ENCODE results near the gene TKTL1. TPM values are rescaled to one million over a fixed set of nuclear protein-coding genes. Genes with fewer than 3 reads are reported as not detected.

Gene TKTL1
- total RNA-seq, 6 experiments from 2014 or later, result 0.06 TPM; not detected in 5

DNA sequence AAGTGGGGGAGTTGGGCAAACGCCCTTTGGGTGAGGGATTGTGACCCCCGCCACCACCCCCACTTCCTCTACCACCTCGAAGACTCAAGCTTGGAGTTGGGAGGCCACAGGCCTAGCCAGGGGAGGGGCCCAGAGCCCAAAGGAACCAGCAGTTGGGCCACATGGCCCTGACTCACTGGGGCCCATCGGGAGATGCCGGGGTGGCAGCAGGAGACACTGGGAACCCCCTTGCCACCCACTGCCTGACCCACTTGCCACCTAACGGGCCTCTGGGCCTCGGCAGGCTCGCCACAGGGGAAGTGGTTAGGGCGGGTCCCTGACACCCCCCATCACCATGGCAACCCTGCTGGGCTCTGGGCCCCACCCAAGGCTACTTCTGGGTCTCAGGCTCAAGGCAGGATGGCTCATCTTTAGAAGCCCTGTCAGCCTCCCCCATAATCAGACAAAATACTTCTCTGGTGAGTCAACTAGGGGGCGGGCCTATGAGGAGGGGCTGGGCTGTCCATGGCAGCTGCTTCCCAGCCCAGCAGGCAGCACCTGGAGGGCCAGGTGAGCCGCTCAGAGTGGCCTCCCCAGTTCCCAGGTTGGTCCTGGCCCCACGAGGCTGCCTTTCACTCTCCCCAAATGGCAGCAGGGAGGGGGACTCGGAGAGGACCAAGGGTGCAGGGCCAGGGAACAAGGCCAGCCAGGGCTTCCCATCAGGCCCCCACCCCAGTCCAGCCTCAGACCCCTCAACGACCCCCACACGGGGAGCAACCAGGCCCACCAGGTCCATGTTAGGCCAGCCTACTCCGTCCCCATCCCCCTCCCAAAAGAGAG, 73.2 kb downstream of the TKTL1 start:
- WGBS (ENCODE audit: insufficient coverage, low coverage, low lambda C conversion rate, missing lambda C conversion rate), result 42% methylated on average over 3 of the region's 16 CpGs

DNA sequence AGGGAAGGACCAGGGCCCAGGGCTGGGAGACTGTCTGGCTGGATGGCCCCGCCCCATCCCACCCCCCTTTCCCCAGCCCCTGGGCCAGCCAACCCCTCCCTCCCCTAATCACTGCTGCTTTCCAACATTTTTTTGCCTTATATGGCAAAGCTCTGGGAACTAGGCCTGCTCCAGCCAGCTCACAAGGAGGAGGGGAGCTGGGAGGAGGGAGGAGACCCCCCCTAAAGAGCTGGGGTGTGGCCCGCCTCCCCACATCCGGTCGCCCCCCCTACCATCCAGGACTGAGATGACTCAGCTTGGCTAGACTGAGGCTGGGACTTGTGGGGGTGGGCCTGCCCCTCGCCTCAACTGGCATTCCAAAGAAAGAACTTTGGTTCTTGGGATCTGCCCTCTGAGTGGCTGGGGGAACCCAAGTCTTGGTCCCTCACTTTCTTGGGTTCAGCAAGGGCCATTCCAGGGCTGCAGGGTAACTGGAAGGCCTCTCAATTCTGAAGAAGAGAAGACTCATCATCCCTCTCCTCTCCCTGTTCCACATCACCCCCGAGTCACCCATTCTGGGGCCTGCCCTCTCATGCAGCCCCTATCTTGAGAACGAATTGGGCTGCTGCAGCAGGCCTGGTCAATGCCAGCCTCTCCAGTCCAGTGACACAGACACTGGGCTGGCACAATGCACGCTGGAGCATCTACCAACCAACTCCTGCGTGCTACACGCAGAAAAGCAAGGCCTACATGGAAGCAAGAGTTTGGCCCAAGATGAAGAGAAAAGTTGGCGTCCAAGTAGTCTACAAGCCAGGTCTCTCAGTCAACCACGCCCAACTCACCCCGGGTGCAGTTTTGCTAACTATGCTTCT, 74.1 kb downstream of the TKTL1 start:
- WGBS (ENCODE audit: insufficient coverage, low coverage, low lambda C conversion rate, missing lambda C conversion rate), result 61% methylated on average over 8 of the region's 13 CpGs
- Histone ChIP-seq H3K36me3 (no peaks in the 10 kb centered on the region), H3K4me3 (peak overlapping the region; percentile 45 to 49 (median 46)), H3K27me3 (no peaks in the 10 kb centered on the region), H3K27ac (peak overlapping the region; percentile 50 to 73 (median 59)), H3K9me3 (no peaks in the 10 kb centered on the region), H3K4me1 (peaks cover 0 to 1% (median 0%) of the 10 kb centered on the region in 4 donors)
- intact Hi-C loops (cut with DNase I), result no loop called here
- ATAC-seq (peak in 3 of 4 donors; percentile 3 to 27 (median 5)), DNase-seq (peak in 2 of 3 donors; percentile 65 to 67)
- TF ChIP-seq, protein P1, sequence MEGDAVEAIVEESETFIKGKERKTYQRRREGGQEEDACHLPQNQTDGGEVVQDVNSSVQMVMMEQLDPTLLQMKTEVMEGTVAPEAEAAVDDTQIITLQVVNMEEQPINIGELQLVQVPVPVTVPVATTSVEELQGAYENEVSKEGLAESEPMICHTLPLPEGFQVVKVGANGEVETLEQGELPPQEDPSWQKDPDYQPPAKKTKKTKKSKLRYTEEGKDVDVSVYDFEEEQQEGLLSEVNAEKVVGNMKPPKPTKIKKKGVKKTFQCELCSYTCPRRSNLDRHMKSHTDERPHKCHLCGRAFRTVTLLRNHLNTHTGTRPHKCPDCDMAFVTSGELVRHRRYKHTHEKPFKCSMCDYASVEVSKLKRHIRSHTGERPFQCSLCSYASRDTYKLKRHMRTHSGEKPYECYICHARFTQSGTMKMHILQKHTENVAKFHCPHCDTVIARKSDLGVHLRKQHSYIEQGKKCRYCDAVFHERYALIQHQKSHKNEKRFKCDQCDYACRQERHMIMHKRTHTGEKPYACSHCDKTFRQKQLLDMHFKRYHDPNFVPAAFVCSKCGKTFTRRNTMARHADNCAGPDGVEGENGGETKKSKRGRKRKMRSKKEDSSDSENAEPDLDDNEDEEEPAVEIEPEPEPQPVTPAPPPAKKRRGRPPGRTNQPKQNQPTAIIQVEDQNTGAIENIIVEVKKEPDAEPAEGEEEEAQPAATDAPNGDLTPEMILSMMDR (IDR thresholded peaks at IDR 0.05), result no peak

More for the DNA sequence above, 73.2 kb downstream of the TKTL1 start:
- H3K4me1 ChIP-seq, result peaks cover 0 to 1% (median 0%) of the 10 kb centered on the region in 4 donors
- peak overlapping the region; percentile 21 to 49 (median 29) for H3K4me3 ChIP-seq
- DNase-seq (peak in 1 of 3 donors; percentile 71), ATAC-seq (peak; percentile 2 to 30 (median 17))
- intact Hi-C loops (cut with DNase I), result no loop called here
- TF ChIP-seq, protein P1 (IDR thresholded peaks at IDR 0.05), result no peak
- TF ChIP-seq POLR2A (IDR thresholded peaks at IDR 0.05), result no peak
- H3K36me3 ChIP-seq, result no peaks in the 10 kb centered on the region
- H3K9me3 ChIP-seq, result no peaks in the 10 kb centered on the region
- H3K27ac ChIP-seq, result peak overlapping the region; percentile 50 to 73 (median 59)
- H3K27me3 ChIP-seq, result no peaks in the 10 kb centered on the region

DNA sequence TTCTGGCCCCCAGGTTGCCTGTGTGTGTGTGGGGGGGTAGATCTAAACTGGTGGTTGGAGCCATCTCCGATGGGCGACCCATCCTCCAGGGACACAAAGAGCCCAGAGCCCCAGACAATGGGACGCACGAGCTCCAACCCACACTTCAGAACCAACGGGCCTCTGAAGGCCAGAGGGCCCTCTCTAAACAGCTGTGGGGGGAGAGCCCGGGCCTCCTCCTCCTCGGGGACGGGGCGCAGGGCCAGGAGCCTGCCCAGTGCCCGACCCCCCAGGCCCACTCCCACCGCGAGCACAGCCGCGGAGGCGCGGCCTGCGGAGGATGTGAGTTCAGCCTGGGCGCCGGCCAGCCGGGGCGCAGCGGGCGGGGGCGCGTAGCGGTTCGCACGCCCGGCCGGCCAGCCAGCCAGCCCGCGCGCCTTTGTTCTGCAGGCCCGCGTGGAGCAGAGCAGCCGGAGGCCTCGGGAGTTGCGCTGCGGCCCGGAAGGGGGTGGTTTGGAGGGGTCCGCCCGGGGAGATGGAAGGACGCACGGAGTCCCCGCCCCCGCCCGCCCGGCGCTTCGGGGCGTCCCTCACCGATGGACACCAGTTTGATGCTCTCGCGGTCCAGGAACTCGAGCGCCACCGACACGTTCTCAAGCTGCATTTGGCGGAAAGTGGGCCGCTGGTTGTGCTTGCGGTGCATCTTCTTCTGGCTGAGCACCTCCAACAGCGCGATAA, 74.9 kb downstream of the TKTL1 start:
- ATAC-seq (no peak), DNase-seq (no peak)
- no peak for TF ChIP-seq POLR2A (IDR thresholded peaks at IDR 0.05)
- TF ChIP-seq, protein P1 (IDR thresholded peaks at IDR 0.05), result no peak
- Histone ChIP-seq H3K27ac (peak overlapping the region; percentile 14 to 73 (median 55)), H3K27me3 (no peaks in the 10 kb centered on the region), H3K4me3 (peak overlapping the region; percentile 45 to 49 (median 46)), H3K36me3 (no peaks in the 10 kb centered on the region), H3K9me3 (no peaks in the 10 kb centered on the region), H3K4me1 (peaks cover 0 to 1% (median 0%) of the 10 kb centered on the region in 4 donors)
- intact Hi-C loops (cut with DNase I), result no loop called here
- WGBS (ENCODE audit: insufficient coverage, low coverage, low lambda C conversion rate, missing lambda C conversion rate), result 0% methylated on average over 1 of the region's 63 CpGs

Measured in right lobe of liver (tissue), 6 donors.